ENCODE results near the gene LIN9. TPM values are rescaled to one million over a fixed set of nuclear protein-coding genes. Genes with fewer than 3 reads are reported as not detected.

LIN9 gene
- total RNA-seq, 1 donor from 2014 or later, result 1.3 TPM

- DNase-seq (ENCODE audit: low spot score), result no peak
Observed at GRCh38 chr1:226181996-226182714, 126.8 kb downstream of the LIN9 start.

Other genes with a start within 250 kb of the LIN9 start
- gene H3-3A, start 246.4 kb downstream of the LIN9 start, total RNA-seq, result 321 TPM
- 46.7 TPM for gene ACBD3, start 122.4 kb downstream of the LIN9 start, total RNA-seq
- not detected for gene MIXL1, start 85.5 kb downstream of the LIN9 start, total RNA-seq
- gene PARP1, start 98.9 kb upstream of the LIN9 start, total RNA-seq, result 52.9 TPM
- 1.8 TPM for gene STUM, start 239.6 kb upstream of the LIN9 start, total RNA-seq

Data from mesenteric fat pad (tissue), 1 donor.